ENCODE measurements around the gene GRAMD4. TPM values are rescaled to one million over a fixed set of nuclear protein-coding genes. Genes with fewer than 3 reads are reported as not detected.

GRAMD4 gene
- polyA plus RNA-seq, 1 of the 3 experiments (the other 2 are of a cell fraction) = 15.5 TPM

DNA sequence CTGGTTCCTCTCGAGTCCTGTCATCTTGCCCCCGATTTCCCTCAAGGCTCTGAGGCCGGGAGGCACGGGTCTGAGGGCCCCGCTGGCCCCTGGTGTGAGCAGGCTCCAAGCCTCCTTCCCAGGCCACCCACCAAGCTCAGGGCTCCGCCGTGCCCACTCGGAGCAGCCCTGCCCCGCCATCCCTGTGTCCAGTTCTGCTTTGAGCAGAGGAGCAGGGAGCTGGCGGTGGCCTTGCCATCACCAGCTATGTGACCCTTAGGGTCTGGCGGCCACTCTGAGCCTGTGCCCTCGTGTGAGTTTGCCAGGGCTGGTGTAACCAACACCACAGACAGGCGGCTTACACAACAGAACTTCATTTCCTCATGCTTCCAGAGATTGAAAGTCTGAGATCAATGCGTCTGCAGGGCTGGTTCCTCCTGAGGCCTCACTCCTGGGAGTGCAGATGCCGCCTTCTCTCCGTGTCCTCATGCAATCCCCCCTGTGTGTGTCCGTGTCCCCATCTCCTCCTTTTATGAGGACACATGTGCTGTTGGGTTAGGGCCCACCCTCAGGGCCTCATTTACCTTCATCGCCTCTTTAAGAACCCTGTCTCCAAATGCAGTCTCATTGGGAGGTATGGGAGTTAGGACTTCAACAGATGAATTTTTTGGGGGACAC, 46.3 kb upstream of the GRAMD4 start:
- ChIA-PET CTCF (interaction anchor here (2.5 kb wide), 1 partner anchor 10 kb away, joined by 10 read pairs; no protein-coding TSS in a partner anchor), POLR2A (no interaction called here)
- no peak for DNase-seq
- Histone ChIP-seq H4K20me1 (ENCODE audit: insufficient read depth) (no peaks in the 10 kb centered on the region), H3K4me1 (ENCODE audit: control insufficient read depth in 1 of 2, insufficient read depth in 2 of 2, low read depth in 1 of 2, low read length in 1 of 2) (peaks cover 0 to 32% of the 10 kb centered on the region in 2 experiments; a peak in 2 of 4 replicates), H2AFZ (ENCODE audit: low read depth) (no peak overlapping the region), H3F3A (replicated peaks; ENCODE audit: insufficient read depth) (peaks cover 4% of the 10 kb centered on the region), H3K4me3 (ENCODE audit: low read depth in 2 of 2, low read length in 1 of 2) (no peak overlapping the region), H3K9me2 (no peaks in the 10 kb centered on the region), H3K4me2 (no peak overlapping the region), H3K79me2 (ENCODE audit: insufficient read depth) (peaks cover 4% of the 10 kb centered on the region), H3K36me3 (replicated peaks in 1 of 2; ENCODE audit: control insufficient read depth in 1 of 2, insufficient read depth in 2 of 2, low read length in 1 of 2) (no peaks in the 10 kb centered on the region), H3K9ac (no peak overlapping the region), H3K27ac (ENCODE audit: low read depth in 2 of 2, low read length in 1 of 2) (no peak overlapping the region), H3K27me3 (ENCODE audit: insufficient read depth) (no peaks in the 10 kb centered on the region), H3K9me3 (no peaks in the 10 kb centered on the region)
- TF ChIP-seq TAF1 (IDR thresholded peaks at IDR 0.05; ENCODE audit: borderline replicate concordance, low read depth, low read length) = no peak
- TF ChIP-seq EP300 (IDR thresholded peaks at IDR 0.05; ENCODE audit: borderline replicate concordance in 1 of 2, low read depth in 1 of 2, low read length in 1 of 2) = no peak
- no peak for TF ChIP-seq TEAD4 (IDR thresholded peaks at IDR 0.05; ENCODE audit: borderline replicate concordance, insufficient read depth)
- TF ChIP-seq SIN3A (IDR thresholded peaks at IDR 0.05; ENCODE audit: borderline replicate concordance, low read depth, low read length) = no peak
- WGBS (ENCODE audit: low lambda C conversion rate) = 87% methylated on average over 17 of the region's 18 CpGs

DNA sequence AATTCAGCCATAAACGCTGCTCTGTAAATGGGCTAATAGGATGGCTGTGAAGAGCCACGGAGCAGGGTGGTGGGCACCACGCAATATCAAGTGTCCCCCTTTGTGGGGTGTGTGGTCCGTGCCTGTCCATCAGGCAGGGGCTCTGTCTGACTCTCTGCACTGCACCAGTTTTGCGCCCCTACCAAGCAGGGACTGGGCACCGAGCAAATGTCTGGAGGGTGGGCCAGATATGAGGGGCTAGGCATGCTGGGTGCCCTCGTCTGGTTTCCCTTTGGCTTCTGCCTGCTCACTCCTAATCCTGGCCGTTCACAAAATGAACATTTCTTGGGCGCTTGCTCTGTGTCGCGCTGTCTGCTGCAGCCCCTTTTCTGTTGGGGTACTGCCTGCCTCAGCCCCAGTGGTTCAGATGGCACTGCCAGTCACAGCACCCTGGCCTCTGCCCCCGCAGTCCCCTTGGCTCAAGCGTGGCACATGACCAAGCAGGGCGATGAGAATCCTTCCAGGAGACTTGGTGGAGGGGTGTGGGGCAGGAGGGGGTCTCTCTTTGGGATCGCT, 45.7 kb upstream of the GRAMD4 start:
- ChIA-PET CTCF (interaction anchor here (2.5 to 2.7 kb wide), 2 partner anchors 11 kb away, joined by 10 to 17 read pairs; no protein-coding TSS in a partner anchor), POLR2A (no interaction called here)
- H3K4me3 ChIP-seq (ENCODE audit: low read depth in 2 of 2, low read length in 1 of 2) = no peak overlapping the region
- H3K27ac ChIP-seq (ENCODE audit: low read depth in 2 of 2, low read length in 1 of 2) = no peak overlapping the region
- peaks cover 0 to 38% of the 10 kb centered on the region in 2 experiments; a peak in 3 of 4 replicates for H3K4me1 ChIP-seq (ENCODE audit: control insufficient read depth in 1 of 2, insufficient read depth in 2 of 2, low read depth in 1 of 2, low read length in 1 of 2)
- DNase-seq = no peak
- H2AFZ ChIP-seq (ENCODE audit: low read depth) = no peak overlapping the region
- 85% methylated on average over 15 of the region's 15 CpGs for WGBS (ENCODE audit: low lambda C conversion rate)
- peaks cover 4% of the 10 kb centered on the region for H3K79me2 ChIP-seq (ENCODE audit: insufficient read depth)
- H3F3A ChIP-seq (replicated peaks; ENCODE audit: insufficient read depth) = peaks cover 4% of the 10 kb centered on the region
- no peak overlapping the region for H3K9ac ChIP-seq
- H3K27me3 ChIP-seq (ENCODE audit: insufficient read depth) = no peaks in the 10 kb centered on the region
- H3K9me3 ChIP-seq = no peaks in the 10 kb centered on the region
- H3K9me2 ChIP-seq = no peaks in the 10 kb centered on the region
- no peak overlapping the region for H3K4me2 ChIP-seq
- H3K36me3 ChIP-seq (replicated peaks in 1 of 2; ENCODE audit: control insufficient read depth in 1 of 2, insufficient read depth in 2 of 2, low read length in 1 of 2) = no peaks in the 10 kb centered on the region
- no peaks in the 10 kb centered on the region for H4K20me1 ChIP-seq (ENCODE audit: insufficient read depth)
- TF ChIP-seq RAD21 (IDR thresholded peaks at IDR 0.05; ENCODE audit: low read length) = no peak
- TF ChIP-seq, protein P1, sequence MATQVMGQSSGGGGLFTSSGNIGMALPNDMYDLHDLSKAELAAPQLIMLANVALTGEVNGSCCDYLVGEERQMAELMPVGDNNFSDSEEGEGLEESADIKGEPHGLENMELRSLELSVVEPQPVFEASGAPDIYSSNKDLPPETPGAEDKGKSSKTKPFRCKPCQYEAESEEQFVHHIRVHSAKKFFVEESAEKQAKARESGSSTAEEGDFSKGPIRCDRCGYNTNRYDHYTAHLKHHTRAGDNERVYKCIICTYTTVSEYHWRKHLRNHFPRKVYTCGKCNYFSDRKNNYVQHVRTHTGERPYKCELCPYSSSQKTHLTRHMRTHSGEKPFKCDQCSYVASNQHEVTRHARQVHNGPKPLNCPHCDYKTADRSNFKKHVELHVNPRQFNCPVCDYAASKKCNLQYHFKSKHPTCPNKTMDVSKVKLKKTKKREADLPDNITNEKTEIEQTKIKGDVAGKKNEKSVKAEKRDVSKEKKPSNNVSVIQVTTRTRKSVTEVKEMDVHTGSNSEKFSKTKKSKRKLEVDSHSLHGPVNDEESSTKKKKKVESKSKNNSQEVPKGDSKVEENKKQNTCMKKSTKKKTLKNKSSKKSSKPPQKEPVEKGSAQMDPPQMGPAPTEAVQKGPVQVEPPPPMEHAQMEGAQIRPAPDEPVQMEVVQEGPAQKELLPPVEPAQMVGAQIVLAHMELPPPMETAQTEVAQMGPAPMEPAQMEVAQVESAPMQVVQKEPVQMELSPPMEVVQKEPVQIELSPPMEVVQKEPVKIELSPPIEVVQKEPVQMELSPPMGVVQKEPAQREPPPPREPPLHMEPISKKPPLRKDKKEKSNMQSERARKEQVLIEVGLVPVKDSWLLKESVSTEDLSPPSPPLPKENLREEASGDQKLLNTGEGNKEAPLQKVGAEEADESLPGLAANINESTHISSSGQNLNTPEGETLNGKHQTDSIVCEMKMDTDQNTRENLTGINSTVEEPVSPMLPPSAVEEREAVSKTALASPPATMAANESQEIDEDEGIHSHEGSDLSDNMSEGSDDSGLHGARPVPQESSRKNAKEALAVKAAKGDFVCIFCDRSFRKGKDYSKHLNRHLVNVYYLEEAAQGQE (IDR thresholded peaks at IDR 0.05; ENCODE audit: low read depth, low read length) = no peak
- TF ChIP-seq YY1 (IDR thresholded peaks at IDR 0.05; ENCODE audit: low read depth) = no peak
- TF ChIP-seq RFX5 (IDR thresholded peaks at IDR 0.05; ENCODE audit: low read length) = no peak
- TF ChIP-seq GATA2 (CRISPR knock-in tag; IDR thresholded peaks at IDR 0.05) = no peak
- TF ChIP-seq, protein P2, sequence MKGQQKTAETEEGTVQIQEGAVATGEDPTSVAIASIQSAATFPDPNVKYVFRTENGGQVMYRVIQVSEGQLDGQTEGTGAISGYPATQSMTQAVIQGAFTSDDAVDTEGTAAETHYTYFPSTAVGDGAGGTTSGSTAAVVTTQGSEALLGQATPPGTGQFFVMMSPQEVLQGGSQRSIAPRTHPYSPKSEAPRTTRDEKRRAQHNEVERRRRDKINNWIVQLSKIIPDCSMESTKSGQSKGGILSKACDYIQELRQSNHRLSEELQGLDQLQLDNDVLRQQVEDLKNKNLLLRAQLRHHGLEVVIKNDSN (IDR thresholded peaks at IDR 0.05; ENCODE audit: borderline replicate concordance, low read depth) = no peak
- no peak for TF ChIP-seq CHD2 (IDR thresholded peaks at IDR 0.05; ENCODE audit: low read length, partially characterized antibody)
- TF ChIP-seq, protein P3, sequence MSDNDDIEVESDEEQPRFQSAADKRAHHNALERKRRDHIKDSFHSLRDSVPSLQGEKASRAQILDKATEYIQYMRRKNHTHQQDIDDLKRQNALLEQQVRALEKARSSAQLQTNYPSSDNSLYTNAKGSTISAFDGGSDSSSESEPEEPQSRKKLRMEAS (IDR thresholded peaks at IDR 0.05; ENCODE audit: low read depth) = no peak
- TF ChIP-seq SIN3A (IDR thresholded peaks at IDR 0.05; ENCODE audit: borderline replicate concordance, low read depth, low read length) = no peak
- TF ChIP-seq, protein P4, sequence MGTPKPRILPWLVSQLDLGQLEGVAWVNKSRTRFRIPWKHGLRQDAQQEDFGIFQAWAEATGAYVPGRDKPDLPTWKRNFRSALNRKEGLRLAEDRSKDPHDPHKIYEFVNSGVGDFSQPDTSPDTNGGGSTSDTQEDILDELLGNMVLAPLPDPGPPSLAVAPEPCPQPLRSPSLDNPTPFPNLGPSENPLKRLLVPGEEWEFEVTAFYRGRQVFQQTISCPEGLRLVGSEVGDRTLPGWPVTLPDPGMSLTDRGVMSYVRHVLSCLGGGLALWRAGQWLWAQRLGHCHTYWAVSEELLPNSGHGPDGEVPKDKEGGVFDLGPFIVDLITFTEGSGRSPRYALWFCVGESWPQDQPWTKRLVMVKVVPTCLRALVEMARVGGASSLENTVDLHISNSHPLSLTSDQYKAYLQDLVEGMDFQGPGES (IDR thresholded peaks at IDR 0.05; ENCODE audit: low read depth, low read length) = no peak
- TF ChIP-seq FOXM1 (IDR thresholded peaks at IDR 0.05; ENCODE audit: low read depth) = no peak
- TF ChIP-seq JUND (IDR thresholded peaks at IDR 0.05) = no peak
- TF ChIP-seq, protein P5, sequence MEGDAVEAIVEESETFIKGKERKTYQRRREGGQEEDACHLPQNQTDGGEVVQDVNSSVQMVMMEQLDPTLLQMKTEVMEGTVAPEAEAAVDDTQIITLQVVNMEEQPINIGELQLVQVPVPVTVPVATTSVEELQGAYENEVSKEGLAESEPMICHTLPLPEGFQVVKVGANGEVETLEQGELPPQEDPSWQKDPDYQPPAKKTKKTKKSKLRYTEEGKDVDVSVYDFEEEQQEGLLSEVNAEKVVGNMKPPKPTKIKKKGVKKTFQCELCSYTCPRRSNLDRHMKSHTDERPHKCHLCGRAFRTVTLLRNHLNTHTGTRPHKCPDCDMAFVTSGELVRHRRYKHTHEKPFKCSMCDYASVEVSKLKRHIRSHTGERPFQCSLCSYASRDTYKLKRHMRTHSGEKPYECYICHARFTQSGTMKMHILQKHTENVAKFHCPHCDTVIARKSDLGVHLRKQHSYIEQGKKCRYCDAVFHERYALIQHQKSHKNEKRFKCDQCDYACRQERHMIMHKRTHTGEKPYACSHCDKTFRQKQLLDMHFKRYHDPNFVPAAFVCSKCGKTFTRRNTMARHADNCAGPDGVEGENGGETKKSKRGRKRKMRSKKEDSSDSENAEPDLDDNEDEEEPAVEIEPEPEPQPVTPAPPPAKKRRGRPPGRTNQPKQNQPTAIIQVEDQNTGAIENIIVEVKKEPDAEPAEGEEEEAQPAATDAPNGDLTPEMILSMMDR (IDR thresholded peaks at IDR 0.05) = no peak
- TF ChIP-seq, protein P6, sequence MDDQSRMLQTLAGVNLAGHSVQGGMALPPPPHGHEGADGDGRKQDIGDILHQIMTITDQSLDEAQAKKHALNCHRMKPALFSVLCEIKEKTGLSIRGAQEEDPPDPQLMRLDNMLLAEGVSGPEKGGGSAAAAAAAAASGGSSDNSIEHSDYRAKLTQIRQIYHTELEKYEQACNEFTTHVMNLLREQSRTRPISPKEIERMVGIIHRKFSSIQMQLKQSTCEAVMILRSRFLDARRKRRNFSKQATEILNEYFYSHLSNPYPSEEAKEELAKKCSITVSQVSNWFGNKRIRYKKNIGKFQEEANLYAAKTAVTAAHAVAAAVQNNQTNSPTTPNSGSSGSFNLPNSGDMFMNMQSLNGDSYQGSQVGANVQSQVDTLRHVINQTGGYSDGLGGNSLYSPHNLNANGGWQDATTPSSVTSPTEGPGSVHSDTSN (IDR thresholded peaks at IDR 0.05) = no peak
- no peak for TF ChIP-seq GABPA (IDR thresholded peaks at IDR 0.05; ENCODE audit: low read depth)

Measured in SK-N-SH (cell line).